Measurements from ENCODE around the gene SRC.

SRC gene

DNA sequence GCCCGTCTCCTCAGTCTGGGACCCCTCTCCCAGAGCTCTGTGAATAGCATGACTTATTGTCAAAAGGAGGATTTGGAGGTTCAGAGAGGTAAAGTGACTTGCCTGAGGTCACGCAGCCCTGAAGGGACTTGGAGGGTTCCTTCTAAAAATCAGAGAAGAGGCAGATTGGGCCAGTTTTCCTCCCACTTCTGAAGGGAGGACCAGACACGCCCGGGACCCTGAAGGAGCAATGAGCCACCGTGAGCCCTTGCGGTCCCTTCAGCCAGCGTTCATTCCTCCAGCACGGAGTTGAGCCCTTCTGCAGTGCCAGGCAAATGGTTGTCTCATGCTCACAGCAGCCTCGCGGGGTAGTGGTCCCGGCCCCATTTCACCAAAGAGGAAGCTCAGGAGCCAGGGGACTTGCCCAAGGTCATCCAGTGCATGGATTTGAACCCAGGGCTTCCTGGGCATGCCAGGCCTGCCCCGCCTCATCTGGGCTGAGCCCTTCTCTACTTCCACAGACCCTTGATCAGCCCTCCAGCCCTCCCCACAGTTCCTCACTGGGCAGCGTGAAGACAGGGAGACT lies 7.4 kb downstream of the SRC start:
- Histone ChIP-seq H3K27me3 (ENCODE audit: insufficient read depth, low read depth, severe bottlenecking) (no peaks in the 10 kb centered on the region), H3K9me3 (ENCODE audit: severe bottlenecking) (no peaks in the 10 kb centered on the region), H3K27ac (no peak overlapping the region), H3K36me3 (peaks cover 52% of the 10 kb centered on the region), H3K4me3 (ENCODE audit: low read depth, low read length) (no peak overlapping the region)
- no peak for DNase-seq
- TF ChIP-seq, protein P1, sequence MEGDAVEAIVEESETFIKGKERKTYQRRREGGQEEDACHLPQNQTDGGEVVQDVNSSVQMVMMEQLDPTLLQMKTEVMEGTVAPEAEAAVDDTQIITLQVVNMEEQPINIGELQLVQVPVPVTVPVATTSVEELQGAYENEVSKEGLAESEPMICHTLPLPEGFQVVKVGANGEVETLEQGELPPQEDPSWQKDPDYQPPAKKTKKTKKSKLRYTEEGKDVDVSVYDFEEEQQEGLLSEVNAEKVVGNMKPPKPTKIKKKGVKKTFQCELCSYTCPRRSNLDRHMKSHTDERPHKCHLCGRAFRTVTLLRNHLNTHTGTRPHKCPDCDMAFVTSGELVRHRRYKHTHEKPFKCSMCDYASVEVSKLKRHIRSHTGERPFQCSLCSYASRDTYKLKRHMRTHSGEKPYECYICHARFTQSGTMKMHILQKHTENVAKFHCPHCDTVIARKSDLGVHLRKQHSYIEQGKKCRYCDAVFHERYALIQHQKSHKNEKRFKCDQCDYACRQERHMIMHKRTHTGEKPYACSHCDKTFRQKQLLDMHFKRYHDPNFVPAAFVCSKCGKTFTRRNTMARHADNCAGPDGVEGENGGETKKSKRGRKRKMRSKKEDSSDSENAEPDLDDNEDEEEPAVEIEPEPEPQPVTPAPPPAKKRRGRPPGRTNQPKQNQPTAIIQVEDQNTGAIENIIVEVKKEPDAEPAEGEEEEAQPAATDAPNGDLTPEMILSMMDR (IDR thresholded peaks at IDR 0.05; ENCODE audit: low read depth, low read length) = no peak

- DNase-seq = no peak
- Histone ChIP-seq H3K36me3 (peaks cover 42% of the 10 kb centered on the region), H3K27ac (no peak overlapping the region), H3K9me3 (ENCODE audit: severe bottlenecking) (no peaks in the 10 kb centered on the region), H3K27me3 (ENCODE audit: insufficient read depth, low read depth, severe bottlenecking) (no peaks in the 10 kb centered on the region), H3K4me3 (ENCODE audit: low read depth, low read length) (no peak overlapping the region)
- TF ChIP-seq, protein P1 (IDR thresholded peaks at IDR 0.05; ENCODE audit: low read depth, low read length) = no peak
These were observed 8.6 kb downstream of the SRC start for GRCh38 chr20:37354210-37355195.

GRCh38 chr20:37355252-37356180 lies 9.6 kb downstream of the SRC start:
- H3K4me3 ChIP-seq (ENCODE audit: low read depth, low read length) = no peak overlapping the region
- no peak for DNase-seq
- peaks cover 37% of the 10 kb centered on the region for H3K36me3 ChIP-seq
- H3K27ac ChIP-seq = no peak overlapping the region
- TF ChIP-seq, protein P1 (IDR thresholded peaks at IDR 0.05; ENCODE audit: low read depth, low read length) = no peak
- no peaks in the 10 kb centered on the region for H3K9me3 ChIP-seq (ENCODE audit: severe bottlenecking)
- no peaks in the 10 kb centered on the region for H3K27me3 ChIP-seq (ENCODE audit: insufficient read depth, low read depth, severe bottlenecking)

GRCh38 chr20:37356387-37356786 lies 10.4 kb downstream of the SRC start:
- H3K9me3 ChIP-seq (ENCODE audit: severe bottlenecking) = no peaks in the 10 kb centered on the region
- DNase-seq = no peak
- TF ChIP-seq, protein P1 (IDR thresholded peaks at IDR 0.05; ENCODE audit: low read depth, low read length) = no peak
- peaks cover 33% of the 10 kb centered on the region for H3K36me3 ChIP-seq
- no peaks in the 10 kb centered on the region for H3K27me3 ChIP-seq (ENCODE audit: insufficient read depth, low read depth, severe bottlenecking)
- H3K4me3 ChIP-seq (ENCODE audit: low read depth, low read length) = no peak overlapping the region
- no peak overlapping the region for H3K27ac ChIP-seq

DNA sequence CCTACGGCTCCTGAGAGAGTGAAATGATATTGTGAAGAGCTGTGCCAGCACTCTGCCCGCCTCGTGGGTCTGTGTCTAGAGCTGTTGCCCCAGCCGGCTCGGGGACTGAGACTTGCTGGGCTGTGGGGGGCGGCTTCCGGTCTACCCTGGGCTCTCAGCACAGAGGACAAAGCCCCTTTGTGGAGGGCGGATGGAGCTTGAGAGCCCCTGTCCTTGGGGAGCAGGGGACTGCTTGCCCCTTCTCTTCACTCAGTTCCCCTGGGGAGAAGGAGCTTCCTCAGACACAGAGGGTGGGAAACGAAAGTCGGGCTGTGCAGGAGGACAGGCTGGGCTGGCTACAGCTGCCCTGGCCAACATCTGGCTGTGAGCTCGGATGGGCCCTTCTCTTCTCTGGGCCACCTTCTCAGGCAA lies 11.0 kb downstream of the SRC start:
- peaks cover 27% of the 10 kb centered on the region for H3K36me3 ChIP-seq
- H3K4me3 ChIP-seq (ENCODE audit: low read depth, low read length) = no peak overlapping the region
- no peaks in the 10 kb centered on the region for H3K27me3 ChIP-seq (ENCODE audit: insufficient read depth, low read depth, severe bottlenecking)
- no peaks in the 10 kb centered on the region for H3K9me3 ChIP-seq (ENCODE audit: severe bottlenecking)
- TF ChIP-seq, protein P1 (IDR thresholded peaks at IDR 0.05; ENCODE audit: low read depth, low read length) = no peak
- no peak overlapping the region for H3K27ac ChIP-seq
- no peak for DNase-seq

All from WERI-Rb-1 (cell line).